ENCODE results near the gene CDH26.
"Not testable (repeated sequence)": the region's sequence is repeated elsewhere in the genome, so short reads cannot be mapped to it uniquely, and the experiment has no call there.

CDH26 gene

DNA sequence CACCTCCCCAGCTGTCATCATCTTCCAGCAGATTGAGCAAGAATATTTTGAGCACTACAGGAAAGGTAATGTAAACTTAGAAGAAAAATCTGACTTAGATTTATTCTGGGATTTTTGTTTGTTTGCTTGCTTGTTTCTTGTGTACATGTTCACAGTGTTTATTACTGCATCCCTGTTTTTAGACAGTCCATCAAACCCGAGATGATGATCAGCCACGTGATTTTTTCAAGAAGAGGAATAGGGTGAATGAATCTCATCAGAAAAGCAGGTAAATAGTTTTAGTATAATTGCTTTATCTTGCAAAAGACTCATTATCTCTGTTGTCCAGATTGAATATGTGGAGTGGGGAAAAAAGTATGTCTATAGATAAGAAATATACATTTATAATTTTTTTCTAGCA, 16.0 kb upstream of the CDH26 start:
- no peak for DNase-seq

DNA sequence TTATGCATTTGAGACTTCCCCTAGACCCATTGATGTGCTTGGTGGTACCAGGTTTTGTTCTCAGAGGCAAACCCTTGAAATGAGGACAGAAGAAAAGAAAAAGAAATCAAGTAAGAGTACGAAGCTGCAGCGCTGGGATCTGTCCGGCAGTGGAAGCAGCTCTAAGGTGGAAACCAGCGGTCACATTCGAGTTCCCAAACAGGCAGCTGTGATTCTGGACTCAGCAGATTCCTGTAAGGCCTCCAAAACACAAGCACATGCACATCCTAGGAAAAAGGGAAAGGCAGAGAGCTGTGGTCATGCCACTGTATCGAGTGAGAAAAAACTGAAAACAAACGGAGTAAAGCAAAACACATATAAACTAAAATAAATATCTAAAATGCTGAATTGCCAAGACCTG, 13.5 kb upstream of the CDH26 start:
- no peak for DNase-seq

DNA sequence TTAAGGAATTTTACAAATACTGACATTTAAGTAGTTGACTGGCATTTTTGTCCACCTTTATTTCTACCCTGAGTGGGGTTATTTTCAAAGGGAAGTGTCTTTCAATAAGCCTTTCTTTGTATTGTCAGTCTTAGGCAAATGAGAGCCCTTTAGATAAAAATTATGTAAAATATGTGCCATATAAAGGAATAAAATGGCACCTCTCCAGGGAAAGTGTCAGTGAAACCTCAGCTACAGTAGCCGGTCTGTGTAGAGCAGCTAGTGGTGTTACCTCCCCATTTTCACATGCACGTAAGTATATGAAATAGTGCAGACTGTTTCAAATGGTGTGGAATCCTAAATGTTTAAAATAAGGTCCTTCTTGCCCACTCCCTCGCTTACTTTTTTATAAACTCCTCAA, 13.0 kb upstream of the CDH26 start:
- DNase-seq = no peak

DNA sequence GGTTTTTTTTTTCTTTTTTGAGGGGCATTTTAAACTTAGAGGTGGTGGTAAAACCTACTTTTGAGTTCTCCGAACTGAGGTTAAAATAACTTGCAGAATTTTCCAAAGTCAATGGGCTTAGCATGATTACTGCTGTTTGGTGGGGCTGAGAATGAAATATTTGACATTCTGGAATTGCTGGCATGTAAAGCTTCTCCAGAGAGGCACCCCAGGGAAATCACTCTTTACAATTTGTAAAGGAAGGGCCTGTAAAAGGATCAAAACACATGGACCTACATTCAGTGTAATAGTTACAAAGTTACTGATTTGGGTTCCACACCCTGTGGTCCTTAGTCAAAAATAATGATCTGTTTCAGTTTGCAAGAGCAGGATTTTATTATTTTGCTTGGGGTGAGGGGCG, 12.5 kb upstream of the CDH26 start:
- DNase-seq = no peak

DNA sequence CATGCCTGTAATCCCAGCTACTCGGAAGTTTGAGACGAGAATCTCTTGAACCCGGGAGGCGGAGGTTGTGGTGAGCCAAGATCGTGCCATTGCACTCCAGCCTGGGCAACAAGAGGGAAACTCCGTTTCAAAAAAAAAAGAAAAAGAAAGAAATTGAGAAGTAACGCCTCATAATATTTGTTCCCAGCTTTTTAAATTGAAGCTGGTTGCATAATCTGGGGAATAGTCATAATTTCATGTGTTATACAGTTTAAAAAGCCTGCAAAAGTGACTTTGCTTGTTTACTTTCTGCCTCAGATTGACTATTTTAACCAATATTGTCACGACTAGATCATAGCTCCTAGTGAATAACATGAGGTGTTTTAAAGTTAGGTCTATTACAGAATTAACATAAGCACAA, 10.8 kb upstream of the CDH26 start:
- DNase-seq = no peak

DNA sequence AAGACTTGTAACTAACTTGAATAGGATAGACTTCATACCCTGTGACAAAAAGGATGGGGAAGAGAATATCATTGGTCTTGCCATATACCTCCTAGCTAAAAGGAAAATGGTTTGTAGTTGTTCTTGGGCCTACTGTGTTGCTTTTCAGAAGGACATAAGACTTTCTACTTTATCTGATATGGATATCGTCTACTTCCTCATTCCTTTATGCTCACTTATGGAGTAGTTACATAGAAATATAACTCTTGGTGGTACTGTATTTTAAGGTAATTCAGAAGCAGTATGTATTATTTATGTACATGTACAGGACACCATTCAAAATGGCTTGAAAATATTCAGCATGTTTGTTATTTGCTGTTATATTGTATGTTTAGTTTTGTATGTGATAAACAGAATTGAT, 10.0 kb upstream of the CDH26 start:
- no peak for DNase-seq

DNA sequence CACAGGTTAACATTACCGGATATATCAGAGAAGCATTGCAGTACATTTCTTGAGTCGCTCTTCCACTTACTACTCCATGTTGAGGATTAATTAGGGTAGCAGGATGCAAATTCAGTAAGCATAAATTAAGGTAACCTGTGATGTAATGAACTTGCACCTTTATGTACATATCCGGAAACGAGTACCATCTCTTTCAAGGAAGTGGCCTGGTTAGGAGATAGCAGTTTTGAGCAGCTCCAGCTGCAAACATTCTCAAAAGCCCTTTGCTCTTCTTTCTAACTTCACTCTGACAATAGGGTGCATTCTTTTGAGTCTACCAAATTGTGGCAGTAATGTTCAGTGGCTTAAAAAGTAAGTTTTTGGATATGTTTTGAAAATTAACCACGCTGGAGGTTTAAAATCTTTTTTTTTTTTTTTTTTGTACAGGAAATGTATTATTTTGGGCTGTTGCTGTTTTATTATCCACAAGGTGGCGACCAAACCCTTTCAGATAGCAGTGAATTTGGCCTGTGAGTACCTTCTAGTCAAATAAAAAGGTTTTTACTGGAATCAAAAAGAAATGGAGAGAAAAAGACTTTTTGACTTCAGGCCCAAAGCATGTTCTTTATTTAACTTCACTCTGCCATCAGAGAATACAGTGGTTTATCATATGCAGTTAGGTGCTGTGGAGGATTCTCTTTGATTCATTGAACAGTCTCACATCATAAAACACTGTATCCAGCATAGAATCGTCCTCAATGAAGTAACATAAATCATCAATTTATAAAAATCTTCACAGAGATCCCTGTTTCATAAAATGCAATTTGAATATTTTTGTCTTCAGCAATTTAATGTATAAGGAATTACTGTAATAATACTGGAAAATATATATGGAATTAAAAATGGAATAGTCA, 9.1 kb upstream of the CDH26 start:
- DNase-seq = no peak

DNA sequence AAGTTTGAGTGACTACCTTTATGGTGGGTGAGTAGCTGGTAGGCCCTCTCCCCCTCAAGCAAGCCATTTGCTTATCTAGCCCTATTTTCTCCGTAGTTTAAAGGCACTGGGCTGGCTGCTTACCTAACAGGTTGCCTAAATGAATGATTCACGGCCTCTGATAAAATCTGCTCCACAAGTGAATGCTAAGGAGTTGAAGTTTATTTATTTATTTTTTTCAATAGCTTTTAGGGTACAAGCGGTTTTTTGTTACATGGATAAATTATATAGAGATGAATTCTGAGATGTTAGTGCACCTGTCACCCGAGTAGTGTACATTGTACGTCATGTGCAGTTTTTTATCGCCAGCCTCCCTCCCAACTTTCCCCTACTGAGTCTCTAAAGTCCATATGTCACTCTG, 8.3 kb upstream of the CDH26 start:
- no peak for DNase-seq

DNA sequence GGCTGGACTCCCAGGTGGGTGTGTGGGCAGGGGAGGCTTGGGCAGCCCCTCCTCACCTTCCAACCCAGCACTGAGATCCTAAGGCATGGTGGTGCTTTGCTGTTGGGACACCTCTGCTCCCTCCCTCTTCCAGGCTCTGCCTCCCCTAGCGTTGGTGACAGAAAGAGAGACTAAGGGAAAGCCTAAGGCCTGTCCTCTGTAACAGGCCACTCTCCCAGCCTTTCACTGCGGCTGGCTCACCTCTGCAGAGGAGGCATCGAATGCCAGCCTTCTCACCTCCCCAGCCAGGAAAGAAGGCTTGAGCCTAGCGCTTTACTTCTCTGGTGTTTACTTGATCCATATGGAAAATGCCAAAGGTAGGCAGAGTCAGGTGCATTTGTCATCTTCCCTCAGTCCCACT, 3.5 kb upstream of the CDH26 start:
- no peak for DNase-seq

DNA sequence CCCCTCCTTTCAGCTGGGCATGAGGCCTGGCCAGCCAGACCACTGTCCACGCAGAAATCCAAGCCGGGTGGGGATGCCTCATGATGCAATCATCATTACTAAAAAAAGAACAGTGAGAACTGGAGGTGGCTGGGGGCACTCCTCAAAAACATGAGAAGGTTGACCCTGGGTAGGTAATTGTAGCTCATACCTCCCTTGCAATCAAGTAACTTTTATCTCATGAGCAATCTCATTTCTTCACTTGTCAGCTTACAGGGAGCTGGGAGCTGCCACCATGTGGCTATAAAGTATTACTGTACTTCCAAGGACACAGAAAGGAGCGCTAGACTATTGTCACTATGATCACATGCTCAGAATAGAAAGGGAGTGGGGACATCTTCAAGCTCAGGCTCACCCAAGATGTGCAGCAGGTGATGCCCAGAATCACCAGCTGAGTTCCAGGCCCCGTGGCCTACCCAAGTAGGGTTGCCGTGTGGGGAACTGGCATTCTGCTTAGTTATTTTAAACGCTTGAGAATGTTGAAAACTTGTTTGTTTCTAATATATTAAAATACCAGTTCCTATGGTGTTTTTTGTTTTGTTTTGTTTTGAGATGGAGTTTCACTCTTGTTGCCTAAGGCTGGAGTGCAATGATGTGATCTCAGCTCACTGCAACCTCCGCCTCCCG, 3.0 kb upstream of the CDH26 start:
- no peak for DNase-seq

DNA sequence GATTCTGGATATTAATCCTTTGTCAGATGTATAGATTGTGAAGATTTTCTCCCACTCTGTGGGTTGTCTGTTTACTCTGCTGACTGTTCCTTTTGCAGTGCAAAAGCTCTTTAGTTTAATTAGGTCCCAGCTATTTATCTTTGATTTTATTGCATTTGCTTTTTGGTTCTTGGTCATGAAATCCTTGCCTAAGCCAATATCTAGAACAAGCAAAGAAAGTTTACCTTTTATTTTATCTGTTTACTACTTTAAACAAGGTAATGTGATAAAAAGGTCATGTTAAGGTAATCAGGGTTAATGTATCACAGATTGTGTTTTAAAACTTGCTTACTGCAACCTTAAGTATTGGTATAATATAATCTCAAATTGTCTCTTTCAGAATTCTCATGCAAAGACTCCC, 655 bp upstream of the CDH26 start:
- DNase-seq = not testable (repeated sequence)

DNA sequence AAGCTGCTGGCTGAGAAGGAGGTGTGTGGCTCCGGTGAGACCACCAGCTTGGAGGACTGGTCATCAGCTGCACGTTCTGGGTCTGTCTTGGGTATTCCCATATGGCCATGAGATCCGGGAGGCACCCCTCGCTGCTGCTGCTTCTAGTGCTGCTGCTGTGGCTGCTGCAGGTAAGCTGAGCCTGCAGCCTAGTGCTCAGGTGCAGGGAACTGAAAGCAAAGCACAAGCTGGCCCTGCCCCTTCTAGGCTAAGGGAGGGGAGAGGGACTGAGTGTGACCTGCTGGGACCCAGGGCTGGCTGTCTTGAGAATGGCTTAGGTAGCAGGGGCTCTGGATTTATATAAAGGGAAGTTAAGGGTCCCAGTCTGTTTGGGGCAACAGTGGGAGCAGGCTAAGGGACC, 403 bp downstream of the CDH26 start:
- DNase-seq = no peak

DNA sequence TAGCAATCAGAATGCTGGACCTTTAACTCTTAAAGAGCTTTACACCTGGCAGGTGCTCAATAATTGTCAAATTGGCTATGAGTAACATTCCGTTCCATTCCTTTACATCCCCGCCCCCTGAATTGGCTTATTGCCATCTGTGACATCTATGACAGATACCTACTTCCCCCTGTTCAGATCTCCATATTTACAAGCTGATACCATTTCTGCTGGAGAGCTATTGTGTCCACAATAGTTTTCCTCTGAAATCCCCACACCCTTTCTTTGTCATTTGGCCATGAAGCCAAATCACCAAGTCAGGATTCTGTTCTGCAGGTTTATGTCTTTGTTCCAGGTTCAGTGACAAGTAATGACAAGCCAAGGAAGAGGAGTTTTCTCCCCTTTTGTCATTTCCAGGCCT, 3.2 kb downstream of the CDH26 start:
- DNase-seq = no peak

DNA sequence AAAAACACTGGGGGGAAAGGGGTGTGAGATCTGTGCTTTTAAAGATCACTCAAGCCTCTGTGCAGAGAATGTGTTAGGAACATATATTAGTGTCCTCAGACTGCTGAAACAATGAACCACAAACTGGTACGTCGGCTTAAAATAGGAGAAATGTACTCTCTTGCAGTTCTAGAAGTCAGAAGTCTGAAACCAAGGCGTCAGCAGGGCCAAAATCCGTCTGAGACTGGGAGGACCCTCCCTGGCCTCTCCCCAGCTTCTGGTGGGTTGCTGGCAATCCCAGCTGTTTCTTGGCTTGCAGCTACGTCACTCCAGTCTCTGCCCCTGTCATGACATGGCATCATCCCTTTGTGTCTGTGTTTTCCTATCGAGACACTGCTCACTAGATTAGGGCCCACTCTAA, 3.9 kb downstream of the CDH26 start:
- DNase-seq = no peak

DNA sequence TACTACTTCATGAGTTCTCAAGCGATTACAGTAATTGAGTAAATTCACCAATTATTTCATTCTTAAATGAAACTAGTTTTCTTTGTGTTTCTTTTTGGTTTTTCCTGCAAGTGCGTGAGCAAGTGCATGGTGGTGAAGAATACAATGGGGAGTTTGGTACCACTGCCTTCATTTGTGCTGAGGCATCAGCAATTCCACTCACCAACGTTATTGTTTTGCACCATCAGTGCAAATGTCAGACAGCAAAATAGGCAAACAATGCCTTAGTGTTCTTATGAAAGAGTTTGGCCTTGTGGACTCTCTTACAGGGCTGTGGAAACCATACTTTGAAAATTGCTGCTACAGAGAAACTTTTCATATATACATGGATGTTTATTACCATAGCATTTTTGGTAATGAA, 8.2 kb downstream of the CDH26 start:
- no peak for DNase-seq

DNA sequence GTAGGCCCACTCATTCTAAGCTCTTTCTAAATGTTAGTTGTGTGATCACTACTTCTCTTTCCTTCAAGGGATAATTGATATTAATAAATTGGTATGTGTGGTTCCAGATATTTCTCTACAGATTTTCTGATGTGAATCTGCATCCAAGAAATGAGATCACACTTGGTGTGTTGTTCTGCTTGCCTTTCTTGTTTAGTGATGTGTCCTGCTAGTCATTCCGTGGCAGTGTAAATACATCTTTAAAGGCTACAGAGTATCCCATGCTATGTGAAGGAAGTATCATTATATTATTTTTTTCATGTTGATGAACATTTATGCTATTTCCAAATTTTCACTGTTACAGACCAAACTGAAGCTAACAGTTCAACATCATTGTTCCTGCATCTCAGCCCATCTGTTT, 13.2 kb downstream of the CDH26 start:
- no peak for DNase-seq

DNA sequence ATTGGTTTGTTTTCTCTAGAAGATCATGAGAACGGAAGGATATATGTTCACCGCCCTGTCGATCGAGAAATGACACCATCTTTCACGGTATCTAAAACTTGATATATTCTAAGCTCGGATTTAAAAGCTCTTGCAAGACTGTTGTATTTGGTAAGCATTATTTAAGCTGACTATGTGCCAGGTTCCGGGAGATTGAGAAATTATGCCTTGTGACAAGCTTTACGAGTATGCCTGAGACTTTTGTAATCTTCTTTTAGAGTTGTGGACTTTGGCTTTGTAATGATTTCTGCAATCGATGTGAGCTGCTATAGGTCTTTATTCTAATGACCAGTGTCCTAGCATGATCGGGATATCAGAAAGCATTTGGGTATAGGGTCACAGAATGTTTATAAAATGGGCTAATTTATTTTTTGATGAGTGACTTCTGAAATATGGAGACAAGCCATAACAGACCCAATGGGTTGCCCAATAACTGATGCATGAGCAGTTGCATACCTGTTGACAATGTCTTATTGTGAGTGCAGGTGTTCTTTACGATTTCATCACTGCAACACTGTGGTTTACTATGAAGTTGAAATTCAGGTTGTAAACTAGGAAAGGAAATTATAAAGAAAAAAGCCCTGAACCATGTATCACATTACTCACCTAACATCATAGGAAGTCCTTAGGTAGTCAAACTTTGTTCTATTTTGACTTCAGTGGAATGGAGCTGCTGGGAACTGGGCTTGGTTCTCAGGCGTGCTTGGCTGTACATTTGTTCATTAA, 14.0 kb downstream of the CDH26 start:
- no peak for DNase-seq

DNA sequence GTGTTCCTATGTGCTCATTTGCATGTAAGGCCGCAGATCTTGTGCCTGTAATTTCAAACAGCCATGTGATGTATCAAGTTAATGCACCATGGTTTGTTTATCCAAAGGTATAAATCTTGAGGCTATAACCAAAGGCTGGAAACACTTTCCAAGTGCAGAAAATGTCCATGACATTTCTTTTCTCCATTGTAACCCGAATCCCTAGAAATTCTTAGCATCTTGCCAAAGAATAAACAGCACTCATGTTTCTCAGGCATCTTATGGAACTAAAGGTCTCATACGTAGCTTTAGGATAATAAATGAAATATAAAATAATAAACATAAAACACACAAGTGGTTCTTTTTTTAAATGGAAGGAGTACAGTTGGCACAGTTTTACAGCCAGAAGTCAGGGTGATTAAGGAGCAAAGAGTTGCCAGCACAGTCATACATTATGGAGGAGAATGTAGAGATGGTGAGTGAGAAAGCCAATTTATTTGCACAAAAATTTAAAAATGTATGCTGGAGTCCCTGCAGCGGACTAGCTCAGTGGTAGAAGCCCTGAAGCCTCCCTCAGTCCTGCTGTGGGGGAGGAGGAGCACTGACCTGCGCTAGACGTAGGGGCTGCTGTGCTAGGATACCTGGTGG, 18.0 kb downstream of the CDH26 start:
- DNase-seq = no peak

DNA sequence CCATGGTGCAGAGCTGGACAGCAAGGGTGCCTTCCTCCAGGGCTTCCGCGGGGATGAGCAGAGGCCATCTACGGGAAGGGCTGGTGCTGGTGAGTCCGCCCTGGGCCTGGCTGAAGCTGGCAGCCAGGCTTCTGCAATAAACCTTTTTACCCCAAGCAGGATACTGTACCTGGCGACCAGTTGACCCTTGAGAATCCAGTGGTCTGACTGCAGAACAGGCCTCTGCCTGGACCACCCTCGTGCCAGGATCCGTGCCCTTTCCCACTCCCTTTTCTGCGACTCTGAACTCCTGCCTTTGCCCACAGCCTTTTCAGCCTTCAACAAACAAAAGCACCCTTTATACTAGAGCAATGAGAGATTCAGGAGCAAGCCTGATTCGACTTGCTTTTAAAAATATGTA, 18.9 kb downstream of the CDH26 start:
- no peak for DNase-seq

DNA sequence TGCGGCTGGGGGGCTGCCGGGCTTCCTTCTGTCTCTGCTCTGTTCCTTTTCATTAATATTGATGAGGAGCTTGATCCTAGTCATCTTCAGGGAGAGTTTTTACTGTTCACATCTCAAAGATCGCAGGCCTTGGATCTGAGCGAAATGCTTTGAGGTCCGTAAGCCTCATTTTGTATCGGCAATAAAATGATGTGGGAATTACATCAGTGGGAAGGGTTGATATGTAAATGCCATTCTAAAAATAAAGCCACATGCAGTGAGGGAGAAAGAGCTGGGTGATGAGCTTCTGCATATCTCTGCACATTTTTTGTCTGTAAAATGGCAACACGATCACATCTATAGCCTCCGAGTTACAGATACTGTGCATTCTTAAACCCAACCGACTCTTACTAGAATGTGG, 24.9 kb downstream of the CDH26 start:
- DNase-seq = no peak

DNA sequence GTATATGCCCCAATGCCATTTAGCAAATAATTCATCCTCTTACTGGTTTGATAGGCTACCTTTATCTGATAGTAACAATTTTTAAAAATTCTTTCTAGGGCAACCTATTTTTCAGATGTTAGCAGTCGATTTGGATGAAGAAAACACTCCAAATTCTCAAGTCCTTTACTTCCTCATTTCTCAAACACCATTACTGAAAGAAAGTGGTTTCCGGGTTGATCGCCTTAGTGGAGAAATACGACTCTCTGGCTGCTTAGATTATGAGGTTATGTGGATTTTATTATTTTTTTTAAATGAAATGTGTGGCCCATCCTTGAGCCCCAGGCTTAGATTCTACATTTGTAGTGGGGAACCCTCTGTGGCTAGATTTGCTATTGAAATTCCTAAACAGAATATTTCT, 26.3 kb downstream of the CDH26 start:
- no peak for DNase-seq

DNA sequence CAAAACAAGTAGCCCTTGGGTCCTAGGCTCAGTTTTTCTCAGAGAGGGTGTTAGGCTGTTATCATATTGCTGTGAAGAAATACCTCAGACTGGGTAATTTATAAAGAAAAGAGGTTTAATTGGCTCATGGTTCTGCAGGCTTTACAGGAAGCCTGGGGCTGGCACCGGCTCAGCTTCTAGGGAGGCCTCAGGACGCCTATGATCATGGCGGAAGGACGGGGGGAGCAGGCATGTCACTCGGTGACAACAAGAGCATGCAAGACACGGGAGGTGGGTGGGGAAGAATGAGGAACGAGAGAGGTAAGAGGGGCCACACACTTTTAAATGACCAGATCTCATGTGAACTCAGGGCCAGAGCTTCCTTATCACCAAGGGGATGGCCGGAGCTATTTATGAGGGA, 26.9 kb downstream of the CDH26 start:
- no peak for DNase-seq

DNA sequence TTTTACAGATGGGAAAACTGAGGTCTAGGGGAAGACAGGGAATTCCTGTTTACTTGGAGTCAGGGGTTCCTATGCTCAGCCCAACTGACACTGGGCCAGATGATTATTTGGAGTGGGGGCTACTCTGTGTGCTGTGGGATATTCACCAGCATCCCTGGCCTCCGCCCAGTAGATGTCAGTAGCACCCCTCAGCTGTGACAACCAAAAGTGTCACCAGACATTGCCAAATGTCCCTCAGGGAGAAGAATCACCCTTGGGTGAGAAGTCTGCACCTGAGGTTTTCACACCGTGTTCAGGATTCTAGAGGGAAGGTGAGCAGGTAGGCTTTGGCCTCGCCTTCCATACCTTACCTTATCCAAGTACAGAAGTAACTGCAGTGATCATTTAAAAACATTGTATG, 27.6 kb downstream of the CDH26 start:
- no peak for DNase-seq

DNA sequence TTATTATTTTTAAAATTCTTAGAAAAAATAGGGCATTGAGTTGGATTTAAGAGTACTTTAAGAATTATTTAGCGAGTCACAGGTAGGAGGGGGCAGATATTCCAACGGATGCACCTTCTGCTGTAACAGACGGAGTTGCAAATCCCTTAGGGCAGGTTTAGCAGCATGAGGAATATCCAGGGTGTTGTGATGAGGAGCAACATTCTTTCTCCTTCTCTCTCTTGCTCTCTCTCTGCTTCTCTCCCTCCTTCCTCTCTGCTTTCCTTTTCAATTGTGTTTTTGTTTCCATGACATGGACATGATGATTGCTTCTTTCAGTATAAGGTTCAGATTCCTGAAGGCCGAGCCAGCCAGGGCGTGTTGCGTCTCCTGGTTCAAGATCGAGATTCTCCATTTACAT, 28.9 kb downstream of the CDH26 start:
- no peak for DNase-seq

Measured in stimulated activated CD4-positive, alpha-beta T cell treated with anti-CD3 and anti-CD28 coated beads, Interleukin-1b, Interleukin-23, amount 100 ng/mL, for 48 hours (primary cell).